Measurements from ENCODE around the gene C1QTNF1. TPM values are rescaled to one million over a fixed set of nuclear protein-coding genes. Genes with fewer than 3 reads are reported as not detected.
"Not testable (repeated sequence)": the region's sequence is repeated elsewhere in the genome, so short reads cannot be mapped to it uniquely, and the experiment has no call there.

The C1QTNF1 gene
- total RNA-seq, 1 donor from 2014 or later, result 15.8 TPM

DNA sequence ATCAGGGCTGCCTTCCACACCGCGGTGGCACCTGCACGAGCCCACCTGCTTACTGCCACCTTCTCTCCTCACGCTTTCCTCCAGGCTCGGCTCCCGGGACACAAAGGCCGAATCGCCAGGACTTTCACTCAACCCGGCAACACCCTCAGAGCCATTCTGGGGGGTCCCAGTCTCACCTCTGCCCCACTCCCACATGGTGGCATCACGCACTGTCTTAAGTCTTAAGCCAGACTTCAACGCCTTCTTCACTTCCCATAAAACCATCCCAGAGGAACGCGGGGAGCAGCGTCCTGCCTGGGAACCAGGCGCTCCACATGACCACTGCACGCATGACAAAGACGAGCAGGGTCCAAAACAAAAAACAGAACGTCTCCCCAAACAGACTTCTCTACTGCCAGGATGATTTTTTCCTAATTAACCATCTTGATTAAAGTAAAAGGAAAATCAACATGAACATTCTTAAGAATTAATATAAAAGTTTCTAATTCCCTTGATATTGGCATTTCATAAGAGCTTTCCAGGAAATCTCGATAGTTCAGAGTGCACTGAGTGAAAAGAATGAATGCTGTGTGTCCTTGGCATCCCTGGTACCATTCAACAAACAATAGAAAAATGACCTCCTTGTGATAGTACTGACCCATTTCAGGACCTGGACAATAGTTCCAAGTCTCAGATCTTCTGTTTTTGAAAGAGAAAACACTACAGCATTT lies 17.0 kb upstream of the C1QTNF1 start:
- DNase-seq, result no peak

DNA sequence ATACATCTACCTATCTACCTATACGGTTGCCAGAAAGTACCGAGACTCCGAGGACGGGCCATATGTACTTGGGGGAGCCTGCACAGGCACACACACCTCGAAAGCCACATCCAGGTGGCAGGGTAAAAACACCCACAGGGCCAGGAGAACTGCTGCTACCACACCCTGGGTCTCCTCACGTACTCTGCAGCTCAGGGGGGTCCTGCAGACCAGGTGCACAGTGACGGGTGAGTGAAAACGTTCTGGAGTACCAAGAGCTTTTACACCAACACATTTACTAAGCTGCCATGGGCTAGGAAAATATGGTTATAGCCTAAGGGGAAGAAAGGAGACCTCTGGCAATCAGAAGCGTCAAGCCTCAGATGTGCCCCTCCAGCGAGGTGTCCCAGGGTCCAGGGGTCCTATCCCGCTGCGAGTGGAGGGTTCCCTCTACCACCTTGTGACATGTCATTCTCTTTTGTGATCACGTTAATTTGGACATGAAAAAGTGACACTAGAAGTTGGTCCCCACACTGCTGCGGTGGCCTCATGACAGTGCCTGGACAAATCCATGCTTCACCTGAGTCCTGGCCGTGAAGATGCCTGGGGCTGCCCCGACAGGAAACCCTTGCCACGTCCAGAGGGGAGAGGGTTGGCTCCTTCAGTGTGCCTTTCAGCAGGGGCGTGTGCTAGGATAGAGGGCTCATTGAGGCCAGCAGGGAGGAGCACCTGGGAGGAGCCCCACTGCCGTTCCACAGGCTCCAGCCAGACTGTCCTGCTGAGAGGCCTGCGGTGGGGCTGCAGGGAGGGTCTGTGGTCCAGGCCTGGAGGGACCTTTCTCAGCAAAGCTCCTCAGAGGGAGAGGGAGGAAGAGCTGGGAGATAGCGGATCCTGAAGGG lies 16.2 kb upstream of the C1QTNF1 start:
- no peak for DNase-seq

DNA sequence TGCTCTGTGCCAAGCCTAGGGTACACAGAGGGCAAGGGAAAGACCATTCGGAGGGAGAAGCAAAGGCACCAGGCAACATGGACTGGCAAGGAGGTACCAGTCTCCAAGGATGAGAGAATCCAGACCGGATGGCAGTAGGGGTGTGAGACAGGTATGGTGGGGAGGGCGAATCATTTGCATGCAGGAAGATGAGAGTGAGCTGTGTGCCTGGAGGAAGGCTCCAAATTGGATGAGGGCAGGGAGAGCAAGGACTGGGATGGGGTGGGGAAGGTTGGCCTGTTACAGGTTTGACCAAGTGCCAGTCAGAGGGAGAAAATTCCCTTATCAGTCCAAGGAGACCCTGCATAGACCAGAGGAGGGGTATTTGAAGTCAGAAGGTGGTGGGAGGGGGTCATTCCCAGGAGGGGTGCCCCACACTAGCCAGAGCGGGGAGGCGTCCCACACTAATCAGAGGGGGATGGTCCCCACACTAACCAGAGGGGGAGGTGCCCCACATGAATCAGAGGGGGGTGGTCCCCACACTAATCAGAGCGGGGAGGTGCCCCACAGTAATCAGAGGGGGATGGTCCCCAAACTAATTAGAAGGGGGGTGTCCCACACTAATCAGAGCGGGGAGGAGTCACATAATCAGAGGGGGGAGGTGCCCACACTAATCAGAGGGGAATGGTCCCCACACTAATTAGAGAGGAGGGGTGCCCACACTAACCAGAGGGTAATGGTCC lies 15.1 kb upstream of the C1QTNF1 start:
- DNase-seq, result no peak

DNA sequence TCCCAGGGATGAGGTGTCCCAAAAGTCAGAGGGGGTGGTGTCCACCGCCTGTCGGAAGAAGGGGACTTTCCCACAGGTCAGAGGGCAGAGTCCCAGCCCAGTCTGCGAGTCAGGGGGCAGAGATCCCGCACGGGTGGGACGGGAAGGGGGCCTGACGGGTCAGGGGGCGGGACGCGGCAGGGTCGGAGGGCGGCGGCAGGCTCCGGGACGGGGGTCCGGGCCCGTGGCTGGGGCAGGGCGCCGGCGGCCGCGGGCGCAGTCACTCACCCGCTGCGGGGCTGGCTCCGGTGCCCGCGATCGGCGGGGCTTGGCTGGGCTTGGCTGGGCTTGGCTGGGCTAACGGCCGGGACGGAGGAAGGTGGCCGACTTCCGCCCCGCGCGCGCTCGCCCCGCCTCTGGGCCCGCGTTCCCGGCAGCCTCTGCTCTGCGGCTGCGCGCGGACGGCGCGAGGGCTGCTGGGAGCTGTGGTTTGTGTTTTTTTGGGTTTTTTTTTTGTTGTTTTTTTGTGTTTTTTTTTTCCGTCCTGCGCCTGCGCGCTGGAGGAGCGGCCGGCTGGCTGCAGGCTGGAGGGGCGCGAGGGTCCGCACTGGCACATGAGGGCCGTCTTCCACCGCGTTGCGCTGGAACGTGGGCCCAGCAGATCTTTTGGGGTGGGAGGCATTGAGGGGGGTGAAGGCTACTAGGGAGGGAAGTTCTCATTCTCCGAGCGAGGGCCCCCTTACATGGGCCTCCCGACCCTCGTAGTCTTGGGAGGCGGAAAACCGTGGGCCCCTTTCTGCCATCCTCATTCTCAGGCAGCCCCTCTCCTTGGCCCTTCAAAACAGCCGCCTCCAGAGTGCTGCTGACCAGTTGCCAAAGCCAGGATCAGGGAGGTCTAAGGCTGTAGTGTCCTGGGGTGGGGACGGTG lies 14.3 kb upstream of the C1QTNF1 start, which contains the start of gene CANT1:
CANT1 (minus strand) TSS at position 368 of the 907 bp plus-strand sequence. CDS start 12,142 bp downstream, outside the sequence.
- DNase-seq, result peak; percentile 59

DNA sequence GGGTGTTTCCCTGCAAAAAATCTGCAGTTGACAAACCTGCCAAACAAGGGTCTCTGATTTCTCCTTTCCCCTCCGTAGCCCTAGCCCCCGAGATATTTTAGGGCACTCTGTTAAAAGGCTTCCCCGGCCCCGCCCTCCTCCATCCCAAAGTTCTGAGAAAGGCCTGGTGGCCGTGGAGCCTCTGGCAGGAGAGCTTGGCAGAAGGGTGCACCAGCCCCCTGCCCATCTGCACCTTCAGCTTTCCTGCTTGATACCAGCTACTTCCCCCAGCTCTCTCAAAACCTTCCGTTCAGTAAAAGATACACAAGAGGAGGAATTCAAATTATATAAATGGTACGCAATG lies 13.7 kb upstream of the C1QTNF1 start:
- no peak for DNase-seq

DNA sequence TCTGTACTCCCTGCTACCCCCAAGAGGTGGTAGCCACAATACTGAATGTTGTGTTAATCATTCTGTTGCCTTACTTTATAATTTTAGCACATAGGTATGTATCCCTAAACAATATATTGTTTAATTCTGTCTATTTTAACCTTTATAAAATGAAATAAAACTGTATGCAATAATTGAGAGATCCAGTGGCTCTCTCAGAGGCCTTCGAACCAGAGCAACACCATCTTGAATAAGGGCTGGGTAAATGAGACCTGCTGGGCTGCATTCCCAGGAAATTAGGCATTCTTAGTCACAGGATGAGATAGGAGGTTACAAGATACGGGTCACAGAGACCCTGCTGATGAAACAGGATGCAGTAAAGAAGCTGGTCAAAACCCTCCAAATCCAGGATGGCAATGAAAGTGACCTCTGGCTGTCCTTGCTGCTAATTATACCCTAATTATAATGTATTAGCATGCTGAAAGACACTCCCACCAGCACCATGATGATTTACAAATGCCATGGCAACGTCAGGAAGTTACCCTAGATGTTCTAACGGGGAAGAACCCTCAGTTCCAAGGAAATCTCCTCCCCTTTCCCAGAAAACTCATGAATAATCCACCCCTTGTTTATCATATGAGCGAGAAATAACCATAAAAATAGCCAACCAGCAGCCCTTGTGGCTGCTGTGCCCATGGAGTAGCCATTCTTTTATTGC lies 12.4 kb upstream of the C1QTNF1 start:
- no peak for DNase-seq

DNA sequence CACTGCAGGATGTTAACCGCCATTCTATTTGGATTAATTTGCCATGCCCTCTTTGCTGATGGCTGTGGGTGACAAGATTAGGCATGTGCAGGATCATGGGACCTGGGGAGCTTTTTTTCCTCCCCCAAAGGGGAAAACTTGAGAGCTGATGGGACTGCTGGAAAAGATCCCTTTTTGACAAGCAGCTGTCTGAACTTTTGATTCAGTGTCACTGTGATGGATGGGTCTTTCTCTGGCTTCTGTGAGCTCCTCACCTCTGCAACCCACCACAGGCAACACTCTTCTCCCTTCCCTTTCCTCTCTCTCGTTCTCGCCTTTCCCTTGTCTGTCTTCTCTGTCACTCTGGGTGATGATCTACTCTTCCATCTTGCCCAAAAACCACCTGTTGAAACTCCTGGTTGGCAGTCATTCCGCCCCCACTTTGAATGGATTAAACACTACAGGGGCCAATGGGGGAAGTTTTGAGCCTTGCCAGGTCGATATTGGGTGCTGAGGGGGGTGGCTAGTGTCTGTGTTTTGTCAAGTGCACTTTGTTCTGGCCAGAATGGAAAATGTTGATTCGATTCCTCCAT lies 11.3 kb upstream of the C1QTNF1 start:
- DNase-seq, result no peak

DNA sequence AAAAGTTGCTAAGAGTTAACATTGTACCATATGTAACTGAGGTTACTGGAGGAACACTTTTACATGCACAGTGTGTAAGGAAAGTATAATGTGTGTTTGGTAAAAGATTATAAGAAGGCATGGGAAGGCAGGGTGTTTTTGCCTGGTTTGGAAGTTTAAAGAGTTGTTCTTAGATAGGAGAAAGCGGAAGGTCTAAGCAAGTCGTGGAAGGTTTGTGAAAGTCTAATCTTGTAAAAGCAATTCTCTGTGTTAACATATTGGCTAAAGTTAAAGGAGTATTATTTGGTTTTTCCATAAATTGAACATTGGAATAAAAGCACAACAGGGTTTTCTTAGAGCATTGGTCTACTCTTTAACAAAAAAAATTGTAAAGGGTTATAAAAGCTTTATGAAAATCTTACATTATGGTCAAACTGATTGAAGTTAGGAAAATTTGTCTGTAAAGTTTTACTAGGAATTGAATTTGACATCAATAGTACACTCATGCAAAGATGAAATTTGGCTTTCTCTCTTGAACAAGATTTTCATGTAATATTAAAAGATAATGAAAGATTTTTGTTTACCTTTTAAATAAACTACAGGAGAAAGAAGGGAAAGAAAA lies 9.7 kb upstream of the C1QTNF1 start:
- DNase-seq, result no peak

DNA sequence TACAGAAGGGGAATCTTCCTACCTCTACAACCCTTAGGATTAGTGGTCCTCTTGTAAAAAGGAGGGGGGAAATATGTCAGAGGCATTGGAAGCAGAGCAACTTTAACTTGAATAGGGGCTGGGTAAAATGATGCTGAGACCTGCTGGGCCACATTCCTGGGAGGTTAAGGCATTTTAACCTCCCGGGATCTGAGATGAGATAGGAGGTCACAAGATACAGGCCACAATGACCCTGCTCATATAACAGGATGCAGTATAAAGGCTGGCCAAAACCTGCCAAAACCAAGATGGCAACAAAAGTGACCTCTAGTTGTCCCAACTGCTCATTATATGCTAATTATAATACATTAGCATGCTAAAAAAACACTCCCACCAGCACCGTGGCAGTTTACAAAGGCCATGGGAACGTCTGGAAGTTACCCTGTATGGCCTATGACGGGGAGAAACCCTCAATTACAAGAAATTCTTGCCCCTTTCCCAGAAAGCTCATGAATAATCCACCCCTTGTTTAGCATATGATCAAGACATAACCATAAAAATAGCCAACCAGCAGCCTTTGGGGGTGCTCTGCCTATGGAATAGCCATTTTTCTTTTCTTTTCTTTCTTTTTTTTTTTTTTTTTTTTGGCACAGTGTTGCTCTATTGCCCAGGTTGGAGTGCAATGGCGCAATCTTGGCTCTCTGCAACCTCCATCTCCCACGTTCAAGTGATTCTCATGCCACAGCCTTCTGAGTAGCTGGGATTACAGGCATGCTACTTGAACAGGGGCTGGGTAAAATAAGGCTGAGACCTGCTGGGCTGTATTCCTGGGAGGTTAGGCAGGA lies 6.2 kb upstream of the C1QTNF1 start:
- DNase-seq, result no peak

DNA sequence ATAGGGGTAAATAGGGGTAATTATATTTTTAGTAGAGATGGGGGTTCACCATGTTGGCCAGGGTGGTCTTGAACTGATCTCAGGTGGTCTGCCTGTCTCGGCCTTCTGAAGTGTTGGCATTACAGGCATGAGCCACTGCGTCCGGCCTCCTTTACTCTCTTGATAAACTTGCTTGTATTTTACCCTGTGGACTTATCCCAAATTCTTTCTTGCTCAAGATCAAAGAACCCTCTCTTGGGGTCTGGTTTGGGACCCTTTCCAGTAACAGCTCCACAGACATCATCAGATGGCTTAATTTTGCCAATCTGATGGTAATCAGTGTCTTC lies 5.6 kb upstream of the C1QTNF1 start:
- DNase-seq, result no peak

DNA sequence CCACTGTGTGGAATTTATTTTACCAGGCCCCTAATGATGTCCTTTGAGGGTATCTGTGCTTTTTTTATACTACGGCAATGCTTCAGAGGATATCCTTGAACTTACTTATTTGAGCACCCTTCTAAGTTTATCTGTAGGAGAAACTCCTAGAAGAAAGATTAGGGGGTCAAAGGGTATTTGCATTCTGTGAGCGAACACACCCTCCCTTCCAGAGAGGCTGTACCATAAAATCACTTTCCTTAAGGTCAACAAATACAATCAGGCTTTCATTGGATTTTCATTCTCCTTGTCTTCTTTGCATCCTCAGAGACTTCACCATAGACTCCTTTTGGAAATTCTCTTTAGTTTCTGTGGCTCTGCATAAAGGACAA lies 4.7 kb upstream of the C1QTNF1 start:
- no peak for DNase-seq

DNA sequence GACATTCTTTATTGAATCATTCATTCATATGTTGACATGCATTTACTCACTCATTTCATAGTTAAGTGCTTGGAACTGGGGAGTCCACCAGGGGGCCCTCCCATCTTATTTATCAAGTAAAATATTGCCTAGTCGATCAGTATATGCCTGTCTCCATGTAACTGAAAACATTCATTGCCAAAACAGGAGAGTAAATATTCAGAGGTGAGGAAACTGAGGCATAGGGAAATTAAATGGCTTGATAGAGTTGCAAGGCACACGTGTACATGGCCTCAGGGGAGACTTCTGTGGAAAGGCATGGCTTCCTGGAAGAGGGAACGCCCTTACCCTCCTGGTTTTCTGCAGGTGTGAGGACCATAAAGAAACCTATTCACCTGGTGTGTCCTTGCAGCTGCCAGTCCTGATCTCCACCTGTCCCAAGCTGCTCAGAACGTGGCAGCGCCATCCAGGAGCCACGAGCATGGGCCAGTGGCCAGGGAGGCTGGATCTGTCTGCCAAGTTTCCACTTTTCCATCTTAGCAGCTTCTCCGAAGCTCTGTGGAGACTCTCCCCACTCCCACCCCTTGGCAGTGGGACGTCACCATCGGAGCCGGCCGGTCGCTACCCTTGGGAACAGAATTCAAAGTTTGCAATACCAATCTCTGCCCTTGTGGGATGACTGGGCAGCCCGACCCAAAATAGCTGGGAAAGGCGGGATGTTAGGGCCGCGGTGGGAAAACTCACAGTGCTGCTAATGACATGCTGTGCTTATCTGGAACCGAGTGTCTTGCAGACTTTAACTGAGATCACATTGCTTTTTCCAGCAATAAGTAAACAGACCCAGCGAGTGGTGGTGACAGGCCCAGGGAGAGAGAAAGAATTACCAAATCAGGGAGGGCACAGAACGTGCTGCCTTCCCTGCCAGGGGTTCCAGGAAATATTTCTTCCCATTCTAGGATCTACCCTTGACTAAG lies 4.1 kb upstream of the C1QTNF1 start:
- DNase-seq, result peak; percentile 56

DNA sequence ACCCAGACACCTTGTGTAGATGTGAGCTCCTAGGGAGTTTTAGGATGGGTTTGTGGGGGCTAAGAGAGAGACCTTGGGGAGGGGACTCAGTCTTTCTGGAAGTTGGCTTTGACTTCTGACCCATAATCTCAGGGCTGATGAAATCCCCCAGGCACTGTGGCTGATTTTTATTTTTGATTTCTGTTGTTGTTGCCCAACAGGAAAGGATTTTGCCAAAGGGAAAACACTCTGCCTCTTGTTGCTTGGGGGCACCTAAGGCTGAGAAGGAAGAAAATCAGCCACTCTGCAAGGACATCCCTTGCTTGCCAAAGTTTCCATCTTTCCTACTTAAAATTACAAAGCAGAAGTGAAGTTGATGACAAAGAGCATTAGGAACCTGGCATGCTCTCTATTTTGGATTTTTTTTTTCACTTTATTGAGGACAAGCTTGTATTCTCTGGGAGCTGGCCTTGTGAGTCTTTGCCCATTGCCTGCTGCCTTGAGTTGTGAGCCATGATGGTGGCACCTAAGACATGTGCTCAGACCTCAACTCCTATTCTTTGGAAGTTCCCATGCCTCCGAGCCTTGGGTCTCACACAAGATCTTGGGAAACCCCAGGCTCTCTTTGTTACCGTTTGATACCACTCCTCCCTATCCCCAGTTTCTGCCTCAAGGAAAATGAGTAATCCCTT lies 3.2 kb upstream of the C1QTNF1 start:
- no peak for DNase-seq

DNA sequence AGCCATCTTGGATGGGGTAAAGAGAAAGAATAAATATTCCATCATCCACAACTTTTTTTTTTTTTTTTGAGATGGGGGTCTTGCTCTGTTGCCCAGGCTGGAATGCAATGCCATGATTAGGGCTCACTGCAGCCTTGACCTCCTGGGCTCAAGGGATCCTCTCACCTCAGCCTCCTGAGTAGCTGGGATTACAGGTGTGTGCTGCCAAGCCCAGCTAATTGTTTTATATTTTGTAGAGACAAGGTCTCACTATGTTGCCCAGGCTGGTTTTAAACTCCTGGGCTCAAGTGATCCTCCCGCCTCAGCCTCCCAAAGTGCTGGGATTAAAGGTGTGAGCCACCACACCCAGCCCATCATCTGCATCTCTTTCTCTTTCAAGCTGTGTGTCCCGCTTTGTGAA lies 2.0 kb upstream of the C1QTNF1 start:
- DNase-seq, result not testable (repeated sequence)

DNA sequence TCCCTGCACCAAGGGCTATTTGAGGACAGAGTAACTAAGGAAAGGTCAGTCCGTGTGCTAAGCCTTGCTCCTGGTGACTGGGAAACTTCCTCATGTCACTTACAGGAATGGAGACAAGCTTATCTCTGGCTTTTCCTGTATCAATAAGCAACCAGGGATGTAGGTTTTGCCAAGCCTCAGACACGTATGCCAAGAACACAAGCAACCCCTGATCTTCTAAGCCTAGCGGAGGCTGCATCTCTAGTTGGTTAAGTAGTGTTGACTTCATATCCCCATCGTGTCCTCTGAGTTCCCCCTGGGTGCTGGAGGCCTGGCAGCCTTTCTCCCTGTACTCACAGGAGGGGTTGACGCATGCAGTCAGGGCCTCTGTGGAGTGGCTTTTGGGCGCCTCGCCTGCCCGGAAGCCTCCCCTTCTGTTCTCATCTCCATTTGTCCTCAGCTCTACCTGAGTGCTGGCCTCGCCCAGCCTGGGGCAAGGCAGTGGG lies 1.4 kb upstream of the C1QTNF1 start:
- no peak for DNase-seq

DNA sequence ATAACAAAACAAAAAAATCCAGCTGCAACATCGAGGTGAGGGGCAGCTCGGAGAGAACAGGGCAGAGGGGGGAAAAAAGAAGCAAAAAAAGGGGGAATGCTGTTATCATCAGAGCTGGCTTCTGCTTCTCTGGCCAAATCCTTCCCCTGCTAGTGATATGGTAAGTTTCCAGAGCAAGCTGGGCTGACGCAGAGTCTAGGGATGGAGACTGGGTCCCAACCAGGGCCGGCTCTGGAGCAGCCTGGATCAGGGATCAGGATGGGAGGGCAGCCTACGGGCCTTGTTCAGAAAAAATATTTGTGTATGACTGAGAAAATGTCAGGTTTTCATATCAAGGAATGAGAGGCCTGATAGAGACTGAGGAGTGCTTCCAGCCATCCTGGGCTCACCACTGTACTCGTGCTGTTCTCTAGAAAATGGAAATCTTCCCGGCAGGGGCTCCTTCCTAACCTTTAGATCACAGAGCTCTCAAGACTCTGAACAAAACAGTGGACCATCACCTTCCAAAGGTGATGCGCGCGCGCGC lies 726 bp upstream of the C1QTNF1 start:
- no peak for DNase-seq

DNA sequence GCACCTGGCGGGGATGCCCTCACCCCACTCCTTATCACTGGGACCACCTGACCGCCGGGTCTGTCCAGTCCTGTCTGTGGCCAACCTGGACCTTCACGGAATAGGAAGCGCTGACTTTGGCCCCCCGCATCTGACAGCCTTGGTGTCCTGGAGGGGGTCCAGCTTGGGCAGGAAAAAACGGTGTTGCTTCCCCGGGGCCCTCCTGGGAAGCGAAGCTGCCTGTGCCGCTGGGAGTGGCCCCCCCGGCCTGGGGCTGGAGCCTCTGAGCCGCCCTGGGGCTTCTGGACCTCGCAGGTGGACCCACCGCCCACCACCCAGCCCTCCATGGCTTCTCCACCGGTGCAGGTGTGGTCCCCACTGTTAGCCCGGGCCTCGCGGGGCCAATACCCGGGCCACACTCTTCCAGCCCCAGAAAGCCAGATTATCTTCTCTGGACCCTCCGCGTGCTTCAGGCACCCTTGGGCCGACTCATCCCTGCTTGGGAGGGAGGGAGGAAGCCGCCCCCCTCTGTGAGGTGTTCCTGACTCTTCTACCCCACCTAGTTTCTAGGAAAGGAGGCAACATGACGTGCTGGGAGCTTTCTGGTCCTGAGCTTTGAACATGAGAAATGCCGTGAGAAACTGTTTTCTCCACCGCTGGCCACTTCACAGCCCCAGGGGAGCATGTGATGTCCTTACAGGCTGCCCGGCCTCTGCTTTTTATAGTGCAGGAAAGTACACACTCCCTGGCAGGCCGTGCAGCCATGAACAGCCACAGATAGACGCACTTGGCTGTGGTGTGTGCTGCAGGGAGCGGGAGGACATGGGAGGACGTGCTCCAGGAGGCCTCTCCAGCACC lies 1.1 kb downstream of the C1QTNF1 start:
- no peak for DNase-seq
